Type B pancreatic cell (in vitro differentiated cells): ENCODE measurements around the gene NME7. TPM values are rescaled to one million over a fixed set of nuclear protein-coding genes. Genes with fewer than 3 reads are reported as not detected.
"Not testable (repeated sequence)": the region's sequence is repeated elsewhere in the genome, so short reads cannot be mapped to it uniquely, and the experiment has no call there.

Source experiments
- DNase-seq: peaks from one replicate; pipeline ENCODE4 v3.0.0; 2021; ENCODE audit warnings: mixed read lengths; ENCODE audit not compliant: unreplicated experiment; ENCODE audit errors: extremely low spot score
- H3K27ac Mint-ChIP-seq: 2 replicates; pipeline ENCODE4 v1.8.0; 2021; ENCODE audit warnings: mild to moderate bottlenecking, mixed read lengths
- H3K27me3 Mint-ChIP-seq: 2 replicates; pipeline ENCODE4 v1.8.0; 2021; ENCODE audit warnings: mixed read lengths
- H3K36me3 Mint-ChIP-seq: 2 replicates; pipeline ENCODE4 v1.8.0; 2021; ENCODE audit warnings: mixed read lengths
- H3K4me1 Mint-ChIP-seq: one replicate; pipeline ENCODE4 v1.8.0; 2021; ENCODE audit warnings: mixed read lengths; ENCODE audit not compliant: unreplicated experiment
- H3K4me3 Mint-ChIP-seq: 2 replicates; pipeline ENCODE4 v1.8.0; 2021; ENCODE audit warnings: mild to moderate bottlenecking, mixed read lengths
- H3K9me3 Mint-ChIP-seq: 2 replicates; pipeline ENCODE4 v1.8.0; 2021; ENCODE audit warnings: mixed read lengths
- total RNA-seq: library from RNA; stranded (reverse); gene quantifications from 2 replicates; pipeline ENCODE4 v1.2.1, GENCODE V29; 2021; ENCODE audit warnings: low replicate concordance
- TF ChIP-seq, protein P1 (sequence below): fragments of 200-600 bp; sonication (generic); conservative IDR thresholded peaks from 2 replicates; pipeline ENCODE4 v1.5.0; 2021; ENCODE audit warnings: antibody characterized with exemption, mild to moderate bottlenecking

Gene NME7
- total RNA-seq, 1 donor from 2014 or later = 25.9 TPM

DNA sequence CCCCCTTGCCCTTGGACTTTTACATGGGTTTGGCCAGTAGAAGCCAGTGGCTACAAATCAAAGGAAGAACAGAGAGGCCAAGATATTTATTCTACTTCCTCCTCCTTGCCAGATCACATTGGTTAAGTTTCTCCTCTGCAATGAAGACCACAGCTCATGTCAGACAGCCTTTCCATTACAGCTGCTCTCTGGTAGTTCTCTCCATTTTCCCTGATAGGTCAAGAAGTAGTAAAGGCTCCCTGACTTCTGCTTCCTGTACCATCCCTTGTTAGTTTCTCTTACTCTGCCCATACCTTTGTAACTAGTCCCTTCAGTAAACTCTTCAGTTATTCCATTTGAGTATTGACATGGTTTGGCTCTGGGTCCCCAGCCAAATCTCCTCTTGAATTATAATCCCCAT, 27.8 kb downstream of the NME7 start:
- DNase-seq = no peak
- TF ChIP-seq, protein P1, sequence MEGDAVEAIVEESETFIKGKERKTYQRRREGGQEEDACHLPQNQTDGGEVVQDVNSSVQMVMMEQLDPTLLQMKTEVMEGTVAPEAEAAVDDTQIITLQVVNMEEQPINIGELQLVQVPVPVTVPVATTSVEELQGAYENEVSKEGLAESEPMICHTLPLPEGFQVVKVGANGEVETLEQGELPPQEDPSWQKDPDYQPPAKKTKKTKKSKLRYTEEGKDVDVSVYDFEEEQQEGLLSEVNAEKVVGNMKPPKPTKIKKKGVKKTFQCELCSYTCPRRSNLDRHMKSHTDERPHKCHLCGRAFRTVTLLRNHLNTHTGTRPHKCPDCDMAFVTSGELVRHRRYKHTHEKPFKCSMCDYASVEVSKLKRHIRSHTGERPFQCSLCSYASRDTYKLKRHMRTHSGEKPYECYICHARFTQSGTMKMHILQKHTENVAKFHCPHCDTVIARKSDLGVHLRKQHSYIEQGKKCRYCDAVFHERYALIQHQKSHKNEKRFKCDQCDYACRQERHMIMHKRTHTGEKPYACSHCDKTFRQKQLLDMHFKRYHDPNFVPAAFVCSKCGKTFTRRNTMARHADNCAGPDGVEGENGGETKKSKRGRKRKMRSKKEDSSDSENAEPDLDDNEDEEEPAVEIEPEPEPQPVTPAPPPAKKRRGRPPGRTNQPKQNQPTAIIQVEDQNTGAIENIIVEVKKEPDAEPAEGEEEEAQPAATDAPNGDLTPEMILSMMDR = no peak
- H3K27ac Mint-ChIP-seq = no peak overlapping the region
- peaks cover 10% of the 10 kb centered on the region for H3K36me3 Mint-ChIP-seq
- no peak overlapping the region for H3K4me3 Mint-ChIP-seq
- H3K27me3 Mint-ChIP-seq = no peaks in the 10 kb centered on the region
- no peaks in the 10 kb centered on the region for H3K4me1 Mint-ChIP-seq
- peaks cover 4% of the 10 kb centered on the region for H3K9me3 Mint-ChIP-seq

DNA sequence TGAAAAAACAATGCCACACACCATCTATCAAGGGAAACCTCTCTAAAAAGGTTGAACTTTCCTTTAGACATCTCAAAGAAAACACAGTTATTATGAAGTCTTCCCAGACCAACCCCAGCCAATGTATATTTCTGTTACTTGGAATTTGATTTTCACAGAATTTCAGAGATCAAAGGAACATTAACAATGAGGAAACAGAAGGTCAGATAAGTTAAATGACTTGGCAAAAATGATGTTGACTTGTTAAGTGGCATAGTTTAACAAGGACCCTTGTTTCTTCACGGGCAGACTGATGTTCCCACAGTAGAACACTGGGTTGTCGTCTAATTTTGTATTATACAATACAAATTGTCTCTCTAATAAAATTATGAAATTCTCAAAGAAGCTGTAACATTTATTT, 29.0 kb downstream of the NME7 start:
- TF ChIP-seq, protein P1 = no peak
- Mint-ChIP-seq H3K36me3 (peaks cover 19% of the 10 kb centered on the region), H3K4me1 (no peaks in the 10 kb centered on the region), H3K27me3 (no peaks in the 10 kb centered on the region), H3K4me3 (no peak overlapping the region), H3K27ac (no peak overlapping the region), H3K9me3 (peaks cover 4% of the 10 kb centered on the region)
- no peak for DNase-seq

DNA sequence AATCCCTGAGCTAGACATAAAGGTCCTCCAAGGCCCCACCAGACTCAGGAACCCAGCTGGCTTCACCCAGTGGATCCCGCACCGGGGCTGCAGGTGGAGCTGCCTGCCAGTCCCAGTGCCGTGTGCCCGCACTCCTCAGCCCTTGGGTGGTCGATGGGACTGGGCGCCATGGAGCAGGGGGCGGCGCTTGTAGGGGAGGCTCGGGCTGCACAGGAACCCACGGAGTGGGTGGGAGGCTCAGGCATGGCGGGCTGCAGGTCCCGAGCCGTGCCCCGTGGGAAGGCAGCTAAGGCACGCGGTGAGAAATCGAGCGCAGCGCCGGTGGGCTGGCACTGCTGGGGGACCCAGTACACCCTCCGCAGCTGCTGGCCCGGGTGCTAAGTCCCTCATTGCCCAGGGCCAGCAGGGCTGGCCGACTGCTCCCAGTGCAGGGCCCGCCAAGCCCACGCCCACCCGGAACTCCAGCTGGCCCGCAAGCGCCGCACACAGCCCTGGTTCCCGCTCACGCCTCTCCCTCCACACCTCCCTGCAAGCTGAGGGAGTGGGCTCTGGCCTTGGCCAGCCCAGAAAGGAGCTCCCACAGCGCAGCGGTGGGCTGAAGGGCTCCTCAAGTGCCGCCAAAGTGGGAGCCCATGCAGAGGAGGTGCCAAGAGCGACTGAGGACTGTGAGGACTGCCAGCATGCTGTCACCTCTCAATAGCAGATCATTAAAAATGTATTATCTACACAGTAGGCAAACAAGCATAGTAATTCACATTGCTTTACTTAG, 30.5 kb downstream of the NME7 start:
- not testable (repeated sequence) for H3K4me1 Mint-ChIP-seq, H3K27me3 Mint-ChIP-seq, DNase-seq, H3K9me3 Mint-ChIP-seq, H3K4me3 Mint-ChIP-seq, H3K27ac Mint-ChIP-seq
- peaks cover 19% of the 10 kb centered on the region for H3K36me3 Mint-ChIP-seq

DNA sequence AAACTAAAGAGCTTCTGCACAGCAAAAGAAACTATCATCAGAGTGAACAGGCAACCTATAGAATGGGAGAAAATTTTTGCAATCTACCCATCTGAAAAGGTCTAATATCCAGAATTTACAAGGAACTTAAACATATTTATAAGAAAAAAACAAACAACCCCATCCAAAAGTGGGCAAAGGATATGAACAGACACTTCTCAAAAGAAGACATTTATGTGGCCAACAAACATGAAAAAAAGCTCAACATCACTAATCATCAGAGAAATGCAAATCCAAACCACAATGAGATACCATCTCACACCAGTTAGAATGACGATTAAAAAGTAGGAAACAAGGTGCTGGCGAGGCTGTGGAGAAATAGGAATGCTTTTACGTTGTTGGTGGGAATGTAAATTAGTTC, 32.9 kb downstream of the NME7 start:
- not testable (repeated sequence) for DNase-seq, H3K27me3 Mint-ChIP-seq, H3K4me3 Mint-ChIP-seq, H3K4me1 Mint-ChIP-seq, H3K9me3 Mint-ChIP-seq, H3K27ac Mint-ChIP-seq
- peaks cover 19% of the 10 kb centered on the region for H3K36me3 Mint-ChIP-seq

DNA sequence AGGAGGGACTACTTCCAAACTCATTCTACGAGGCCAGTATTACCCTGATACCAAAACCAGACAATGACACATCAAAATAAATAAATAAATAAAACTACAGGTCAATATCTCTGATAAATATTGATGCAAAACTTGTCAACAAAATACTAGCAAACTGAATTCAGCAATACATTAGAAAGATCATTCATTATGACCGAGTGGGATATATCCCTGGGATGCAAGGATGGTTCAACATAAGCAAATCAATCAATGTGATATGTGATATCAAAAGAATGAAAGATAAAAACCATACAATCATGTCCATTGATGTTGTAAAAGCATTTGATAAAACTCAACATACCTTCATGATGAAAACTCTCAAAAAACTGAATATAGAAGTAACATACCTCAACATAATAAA, 36.7 kb downstream of the NME7 start:
- no peak overlapping the region for H3K4me3 Mint-ChIP-seq
- H3K36me3 Mint-ChIP-seq = peaks cover 14% of the 10 kb centered on the region
- TF ChIP-seq, protein P1 = no peak
- H3K27me3 Mint-ChIP-seq = no peaks in the 10 kb centered on the region
- no peaks in the 10 kb centered on the region for H3K4me1 Mint-ChIP-seq
- H3K9me3 Mint-ChIP-seq = no peaks in the 10 kb centered on the region
- no peak overlapping the region for H3K27ac Mint-ChIP-seq
- no peak for DNase-seq

DNA sequence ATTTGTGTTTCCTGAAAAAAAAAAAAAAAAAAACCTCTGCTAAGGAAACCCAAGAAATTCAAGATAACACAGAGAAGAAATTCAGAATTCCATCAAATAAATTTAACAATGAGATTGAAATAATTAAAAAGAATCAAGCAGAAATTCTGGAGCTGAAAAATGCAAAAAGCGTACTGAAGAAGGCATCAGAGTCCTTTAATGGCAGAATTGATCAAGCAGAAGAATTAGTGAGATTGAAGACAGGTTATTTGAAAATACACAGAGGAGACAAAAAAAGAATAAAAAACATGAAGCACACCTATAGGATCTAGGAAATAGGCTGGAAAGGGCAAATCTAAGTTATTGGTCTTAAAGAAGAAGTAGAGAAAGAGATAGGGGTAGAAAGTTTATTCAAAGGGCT, 38.2 kb downstream of the NME7 start:
- DNase-seq = no peak
- Mint-ChIP-seq H3K27ac (no peak overlapping the region), H3K9me3 (no peaks in the 10 kb centered on the region), H3K4me1 (no peaks in the 10 kb centered on the region), H3K4me3 (no peak overlapping the region), H3K36me3 (peaks cover 5% of the 10 kb centered on the region), H3K27me3 (no peaks in the 10 kb centered on the region)
- TF ChIP-seq, protein P1 = no peak
